IMR-90 (cell line): ENCODE results near the gene POLR3G. TPM values are rescaled to one million over a fixed set of nuclear protein-coding genes. Genes with fewer than 3 reads are reported as not detected.

Experiments used
- ATAC-seq: fragments of 200-7000 bp; cut with Tn5 transposase; 2 replicates; pipeline ENCODE4 v1.9.1; 2020; ENCODE audit warnings: low read depth, mild to moderate bottlenecking, moderate library complexity
- BruUV-seq: library from RNA; stranded (reverse); fragments of 400-500 nt; replicated peaks from 2 replicates; lab custom pipeline; 2021; lab: Mats Ljungman, UMichigan
- CTCF ChIA-PET: fragments of 300-600 bp; formaldehyde crosslinking; extraction: SDS; loops from one replicate; lab custom pipeline; 2021; ENCODE audit warnings: antibody characterized with exemption; lab: Yijun Ruan, JAX
- POLR2A ChIA-PET: fragments of 300-600 bp; sonication (Branson Sonifier 250); formaldehyde crosslinking; loops from one replicate; lab custom pipeline; 2022; ENCODE audit warnings: antibody characterized with exemption; ENCODE audit not compliant: unreplicated experiment; lab: Charles Lee
- DNase-seq: peaks from one replicate; pipeline ENCODE4 v3.0.0; 2013
- H2AFZ ChIP-seq: replicated peaks from 2 replicates; pipeline ENCODE3; 2013; ENCODE audit warnings: low read length, mild to moderate bottlenecking; ENCODE audit not compliant: poor library complexity
- H2AK5ac ChIP-seq: 2 replicates; pipeline ENCODE4 v1.6.1; 2013; ENCODE audit warnings: low read depth, low read length, inconsistent platforms
- H2AK9ac ChIP-seq: replicated peaks from 2 replicates; pipeline ENCODE3; 2013; ENCODE audit warnings: mild to moderate bottlenecking, low read depth, low read length, moderate library complexity; ENCODE audit not compliant: poor library complexity
- H2BK120ac ChIP-seq: 2 replicates; pipeline ENCODE4 v1.6.1; 2013; ENCODE audit warnings: low read depth, low read length, inconsistent platforms
- H2BK15ac ChIP-seq: 3 replicates; pipeline ENCODE4 v1.6.1; 2013; ENCODE audit warnings: low read depth, low read length, inconsistent platforms
- H2BK20ac ChIP-seq: 2 replicates; pipeline ENCODE4 v1.6.1; 2013; ENCODE audit warnings: low read depth, mild to moderate bottlenecking, inconsistent platforms, low read length, moderate library complexity
- H2BK5ac ChIP-seq: 2 replicates; pipeline ENCODE4 v1.6.1; 2013; ENCODE audit warnings: mild to moderate bottlenecking, low read depth, low read length, inconsistent platforms; ENCODE audit not compliant: poor library complexity, severe bottlenecking
- H3K14ac ChIP-seq: replicated peaks from 2 replicates; pipeline ENCODE4 v1.6.1; 2013; ENCODE audit warnings: low read depth, low read length, inconsistent platforms
- H3K18ac ChIP-seq: 2 replicates; pipeline ENCODE4 v1.6.1; 2013; ENCODE audit warnings: low read depth, low read length, control low read depth
- H3K23ac ChIP-seq: 2 replicates; pipeline ENCODE4 v1.6.1; 2013; ENCODE audit warnings: low read depth, low read length, inconsistent platforms
- H3K27ac ChIP-seq: 2 replicates; pipeline ENCODE4 v1.5.1; 2013; ENCODE audit warnings: mild to moderate bottlenecking, control low read depth, low read length; ENCODE audit not compliant: insufficient read depth
- H3K27me3 ChIP-seq: 2 replicates; pipeline ENCODE4 v1.6.1; 2013; ENCODE audit warnings: low read length; ENCODE audit not compliant: control insufficient read depth, insufficient read depth
- H3K36me3 ChIP-seq: 2 replicates; pipeline ENCODE4 v1.6.1; 2013; ENCODE audit warnings: low read length, mixed read lengths; ENCODE audit not compliant: control insufficient read depth, insufficient read depth
- H3K4ac ChIP-seq: 2 replicates; pipeline ENCODE4 v1.6.1; 2013; ENCODE audit warnings: low read depth, low read length, inconsistent platforms
- H3K4me1 ChIP-seq: 2 replicates; pipeline ENCODE4 v1.6.1; 2013; ENCODE audit warnings: low read length, mixed read lengths; ENCODE audit not compliant: control insufficient read depth, insufficient read depth
- H3K4me2 ChIP-seq: 2 replicates; pipeline ENCODE4 v1.6.1; 2013; ENCODE audit warnings: low read depth, mild to moderate bottlenecking, control low read depth, low read length, moderate library complexity
- H3K4me3 ChIP-seq: 2 replicates; pipeline ENCODE4 v1.5.1; 2013; ENCODE audit warnings: low read depth, mild to moderate bottlenecking, control low read depth, low read length, moderate library complexity; ENCODE audit not compliant: insufficient read depth
- H3K56ac ChIP-seq: 2 replicates; pipeline ENCODE4 v1.6.1; 2013; ENCODE audit warnings: low read length, inconsistent platforms; ENCODE audit not compliant: insufficient read depth; ENCODE audit errors: extremely low read depth
- H3K79me1 ChIP-seq, 2 experiments: 2 replicates each; pipeline ENCODE4 v1.6.1; 2013; ENCODE audit warnings: low read length in 2 of 2, inconsistent platforms in 1 of 2, low read depth in 1 of 2
- H3K9ac ChIP-seq: 2 replicates; pipeline ENCODE4 v1.6.1; 2013; ENCODE audit warnings: low read depth, low read length, control low read depth
- H3K9me1 ChIP-seq: 2 replicates; pipeline ENCODE4 v1.6.1; 2013; ENCODE audit warnings: low read length, inconsistent platforms; ENCODE audit not compliant: insufficient read depth
- H3K9me3 ChIP-seq: 2 replicates; pipeline ENCODE4 v1.6.1; 2013; ENCODE audit warnings: low read length; ENCODE audit not compliant: control insufficient read depth, insufficient read depth
- H4K20me1 ChIP-seq: 2 replicates; pipeline ENCODE4 v1.6.1; 2013; ENCODE audit warnings: low read length, inconsistent platforms; ENCODE audit not compliant: insufficient read depth
- H4K5ac ChIP-seq: 2 replicates; pipeline ENCODE4 v1.6.1; 2013; ENCODE audit warnings: mild to moderate bottlenecking, low read depth, low read length, control low read depth
- H4K8ac ChIP-seq, 2 experiments: 2 replicates each; pipeline ENCODE4 v1.6.1; 2013; ENCODE audit warnings: low read depth in 2 of 2, low read length in 2 of 2, control low read depth in 1 of 2, inconsistent platforms in 1 of 2
- H4K91ac ChIP-seq: 2 replicates; pipeline ENCODE4 v1.6.1; 2013; ENCODE audit warnings: low read depth, low read length, inconsistent platforms; ENCODE audit not compliant: insufficient read depth
- CHD1 ChIP-seq: IDR thresholded peaks from 2 replicates; pipeline ENCODE4 v1.6.1; 2012; ENCODE audit warnings: low read depth, low read length, improper control_type of control experiment
- FOS ChIP-seq: fragments of 150-350 bp; IDR thresholded peaks from 2 replicates; pipeline ENCODE4 v1.6.1; 2016; ENCODE audit warnings: low read depth, low read length
- MAZ ChIP-seq: IDR thresholded peaks from 2 replicates; pipeline ENCODE4 v1.6.1; 2012; ENCODE audit warnings: low read depth, mild to moderate bottlenecking, low read length, improper control_type of control experiment, moderate library complexity, borderline replicate concordance
- MXI1 ChIP-seq: IDR thresholded peaks from 2 replicates; pipeline ENCODE4 v1.6.1; 2012; ENCODE audit warnings: low read depth, mild to moderate bottlenecking, low read length, moderate library complexity, borderline replicate concordance
- POLR2A ChIP-seq: IDR thresholded peaks from 2 replicates; pipeline ENCODE4 v1.6.1; 2012; ENCODE audit warnings: mild to moderate bottlenecking, low read depth, low read length
- RAD21 ChIP-seq: IDR thresholded peaks from 2 replicates; pipeline ENCODE4 v1.6.1; 2012; ENCODE audit warnings: low read length, improper control_type of control experiment
- RCOR1 ChIP-seq: IDR thresholded peaks from 2 replicates; pipeline ENCODE4 v1.6.1; 2012; ENCODE audit warnings: mild to moderate bottlenecking, low read length, improper control_type of control experiment; ENCODE audit not compliant: insufficient replicate concordance
- SMC3 ChIP-seq: fragments of 150-350 bp; IDR thresholded peaks from 2 replicates; pipeline ENCODE4 v1.6.1; 2016; ENCODE audit warnings: low read depth, mild to moderate bottlenecking, antibody characterized with exemption, low read length, moderate library complexity
- dilution Hi-C: fragments of 300-500 bp; cut with HindIII; formaldehyde crosslinking; loops from one replicate; pipeline ENCODE4 v1.14.3; 2018; ENCODE audit warnings: low sequenced_read_pairs; ENCODE audit not compliant: unreplicated experiment
- in situ Hi-C: fragments of 300-500 bp; cut with MboI; formaldehyde crosslinking; loops from 3 replicates; pipeline ENCODE4 v1.14.3; 2019; ENCODE audit warnings: low sequenced_read_pairs, inconsistent platforms, mixed read lengths
- intact Hi-C: fragments of 100-400 bp; cut with micrococcal nuclease; formaldehyde crosslinking; loops from 2 replicates; pipeline ENCODE4 v1.10.0; 2022
- polyA plus RNA-seq, 3 experiments: library from polyadenylated mRNA; depleted of rRNA; stranded (reverse); fragments of >200 nt; gene quantifications; 2 replicates each; pipeline ENCODE4 v1.2.3, GENCODE V29; 2012; ENCODE audit warnings: low replicate concordance in 1 of 3
- total RNA-seq: library from RNA; depleted of rRNA; stranded (reverse); fragments of >200 nt; gene quantifications from 2 replicates; pipeline ENCODE4 v1.2.3, GENCODE V29; 2012
- TF ChIP-seq, protein P1 (sequence below): conservative IDR thresholded peaks from 2 replicates; pipeline ENCODE4 v1.5.1; 2012; ENCODE audit warnings: mild to moderate bottlenecking, low read depth, low read length, improper control_type of control experiment
- TF ChIP-seq, protein P2 (sequence below): fragments of 150-350 bp; IDR thresholded peaks from 2 replicates; pipeline ENCODE4 v1.6.1; 2017; ENCODE audit warnings: mild to moderate bottlenecking, antibody characterized with exemption, low read length, low read depth
- TF ChIP-seq, protein P3 (sequence below): fragments of 150-350 bp; IDR thresholded peaks from 2 replicates; pipeline ENCODE4 v1.6.1; 2016; ENCODE audit warnings: low read depth, mild to moderate bottlenecking, low read length, moderate library complexity, borderline replicate concordance

The POLR3G gene
- total and polyA plus RNA-seq, 2 of the 4 experiments (the other 2 are of a cell fraction) = 10.6 to 11.6 TPM

DNA sequence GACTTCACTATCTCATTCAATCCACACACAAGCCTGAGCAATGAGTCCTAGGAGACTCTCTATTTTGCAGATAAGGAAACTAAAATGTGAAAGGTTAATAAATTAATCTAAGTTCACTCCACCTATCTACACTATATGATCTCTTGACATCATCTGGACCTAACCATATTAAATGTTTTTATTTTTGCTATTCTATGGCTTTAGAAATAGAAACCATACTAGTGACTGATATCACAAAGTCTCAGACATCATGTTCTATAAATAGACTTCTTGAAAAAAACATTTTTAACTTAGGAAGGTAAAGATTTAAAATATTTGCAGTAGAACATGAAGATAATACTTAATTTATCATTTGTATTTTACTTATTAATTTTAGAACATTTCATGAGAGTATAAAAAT lies 74.6 kb downstream of the POLR3G start:
- DNase-seq (no peak), ATAC-seq (no peak)
- in situ Hi-C loops (no loop called here), intact Hi-C loops (no loop called here), dilution Hi-C loops (no loop called here)
- no peak overlapping the region for H3K56ac ChIP-seq
- no peaks in the 10 kb centered on the region for H3K9me1 ChIP-seq
- no peaks in the 10 kb centered on the region for H4K20me1 ChIP-seq
- no peak overlapping the region for H3K23ac ChIP-seq
- peaks cover 2% of the 10 kb centered on the region for H3K27me3 ChIP-seq
- no peaks in the 10 kb centered on the region for H3K36me3 ChIP-seq
- no peak overlapping the region for H2BK120ac ChIP-seq
- H3K4ac ChIP-seq = no peak overlapping the region
- H3K27ac ChIP-seq = no peak overlapping the region
- H3K4me2 ChIP-seq = no peak overlapping the region
- no peak overlapping the region for H4K8ac ChIP-seq
- H2AK9ac ChIP-seq = no peak overlapping the region
- H4K5ac ChIP-seq = no peak overlapping the region
- H3K18ac ChIP-seq = no peak overlapping the region
- CTCF ChIA-PET = no interaction called here
- H3K4me1 ChIP-seq = no peaks in the 10 kb centered on the region
- no peak overlapping the region for H2BK15ac ChIP-seq
- no peak overlapping the region for H4K91ac ChIP-seq
- H2AFZ ChIP-seq = no peak overlapping the region
- H3K79me1 ChIP-seq = no peaks in the 10 kb centered on the region
- no TSS peak for BruUV-seq
- POLR2A ChIA-PET = no interaction called here
- H3K9me3 ChIP-seq = no peaks in the 10 kb centered on the region
- H3K14ac ChIP-seq = no peak overlapping the region
- H3K9ac ChIP-seq = no peak overlapping the region
- TF ChIP-seq POLR2A (no peak), RCOR1 (no peak), RAD21 (no peak), FOS (no peak), MAZ (no peak), CHD1 (no peak), SMC3 (no peak), MXI1 (no peak)
- TF ChIP-seq, protein P1, sequence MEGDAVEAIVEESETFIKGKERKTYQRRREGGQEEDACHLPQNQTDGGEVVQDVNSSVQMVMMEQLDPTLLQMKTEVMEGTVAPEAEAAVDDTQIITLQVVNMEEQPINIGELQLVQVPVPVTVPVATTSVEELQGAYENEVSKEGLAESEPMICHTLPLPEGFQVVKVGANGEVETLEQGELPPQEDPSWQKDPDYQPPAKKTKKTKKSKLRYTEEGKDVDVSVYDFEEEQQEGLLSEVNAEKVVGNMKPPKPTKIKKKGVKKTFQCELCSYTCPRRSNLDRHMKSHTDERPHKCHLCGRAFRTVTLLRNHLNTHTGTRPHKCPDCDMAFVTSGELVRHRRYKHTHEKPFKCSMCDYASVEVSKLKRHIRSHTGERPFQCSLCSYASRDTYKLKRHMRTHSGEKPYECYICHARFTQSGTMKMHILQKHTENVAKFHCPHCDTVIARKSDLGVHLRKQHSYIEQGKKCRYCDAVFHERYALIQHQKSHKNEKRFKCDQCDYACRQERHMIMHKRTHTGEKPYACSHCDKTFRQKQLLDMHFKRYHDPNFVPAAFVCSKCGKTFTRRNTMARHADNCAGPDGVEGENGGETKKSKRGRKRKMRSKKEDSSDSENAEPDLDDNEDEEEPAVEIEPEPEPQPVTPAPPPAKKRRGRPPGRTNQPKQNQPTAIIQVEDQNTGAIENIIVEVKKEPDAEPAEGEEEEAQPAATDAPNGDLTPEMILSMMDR = no peak
- TF ChIP-seq, protein P2, sequence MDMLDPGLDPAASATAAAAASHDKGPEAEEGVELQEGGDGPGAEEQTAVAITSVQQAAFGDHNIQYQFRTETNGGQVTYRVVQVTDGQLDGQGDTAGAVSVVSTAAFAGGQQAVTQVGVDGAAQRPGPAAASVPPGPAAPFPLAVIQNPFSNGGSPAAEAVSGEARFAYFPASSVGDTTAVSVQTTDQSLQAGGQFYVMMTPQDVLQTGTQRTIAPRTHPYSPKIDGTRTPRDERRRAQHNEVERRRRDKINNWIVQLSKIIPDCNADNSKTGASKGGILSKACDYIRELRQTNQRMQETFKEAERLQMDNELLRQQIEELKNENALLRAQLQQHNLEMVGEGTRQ = no peak
- TF ChIP-seq, protein P3, sequence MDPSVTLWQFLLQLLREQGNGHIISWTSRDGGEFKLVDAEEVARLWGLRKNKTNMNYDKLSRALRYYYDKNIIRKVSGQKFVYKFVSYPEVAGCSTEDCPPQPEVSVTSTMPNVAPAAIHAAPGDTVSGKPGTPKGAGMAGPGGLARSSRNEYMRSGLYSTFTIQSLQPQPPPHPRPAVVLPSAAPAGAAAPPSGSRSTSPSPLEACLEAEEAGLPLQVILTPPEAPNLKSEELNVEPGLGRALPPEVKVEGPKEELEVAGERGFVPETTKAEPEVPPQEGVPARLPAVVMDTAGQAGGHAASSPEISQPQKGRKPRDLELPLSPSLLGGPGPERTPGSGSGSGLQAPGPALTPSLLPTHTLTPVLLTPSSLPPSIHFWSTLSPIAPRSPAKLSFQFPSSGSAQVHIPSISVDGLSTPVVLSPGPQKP = no peak
- no peak overlapping the region for H2BK5ac ChIP-seq
- no peak overlapping the region for H2AK5ac ChIP-seq
- no peak overlapping the region for H2BK20ac ChIP-seq
- no peak overlapping the region for H3K4me3 ChIP-seq
